ENCODE data around the gene TOR2A. TPM values are rescaled to one million over a fixed set of nuclear protein-coding genes. Genes with fewer than 3 reads are reported as not detected.

TOR2A gene
- total RNA-seq, 1 donor: 4.7 TPM

DNA sequence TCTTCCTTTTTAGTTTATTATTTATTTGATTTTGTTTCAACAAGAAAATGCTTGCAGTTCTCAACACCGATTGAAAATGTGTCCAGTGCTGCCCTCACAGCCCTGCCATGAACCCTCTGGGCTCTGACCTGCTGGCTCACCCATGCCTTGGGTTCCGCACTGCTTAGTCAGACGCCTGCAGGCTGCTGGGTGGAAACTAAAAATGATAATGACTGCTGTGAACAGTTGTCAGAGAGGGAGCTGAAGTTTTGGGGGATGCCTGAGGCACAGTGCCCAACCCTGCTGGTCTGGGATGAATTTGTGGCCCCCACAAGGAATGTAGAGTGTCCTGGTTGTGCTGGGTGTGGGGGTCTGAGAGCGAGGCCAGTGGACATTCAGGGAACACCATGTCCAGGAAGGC lies 50.5 kb downstream of the TOR2A start:
- TF ChIP-seq, protein P1, sequence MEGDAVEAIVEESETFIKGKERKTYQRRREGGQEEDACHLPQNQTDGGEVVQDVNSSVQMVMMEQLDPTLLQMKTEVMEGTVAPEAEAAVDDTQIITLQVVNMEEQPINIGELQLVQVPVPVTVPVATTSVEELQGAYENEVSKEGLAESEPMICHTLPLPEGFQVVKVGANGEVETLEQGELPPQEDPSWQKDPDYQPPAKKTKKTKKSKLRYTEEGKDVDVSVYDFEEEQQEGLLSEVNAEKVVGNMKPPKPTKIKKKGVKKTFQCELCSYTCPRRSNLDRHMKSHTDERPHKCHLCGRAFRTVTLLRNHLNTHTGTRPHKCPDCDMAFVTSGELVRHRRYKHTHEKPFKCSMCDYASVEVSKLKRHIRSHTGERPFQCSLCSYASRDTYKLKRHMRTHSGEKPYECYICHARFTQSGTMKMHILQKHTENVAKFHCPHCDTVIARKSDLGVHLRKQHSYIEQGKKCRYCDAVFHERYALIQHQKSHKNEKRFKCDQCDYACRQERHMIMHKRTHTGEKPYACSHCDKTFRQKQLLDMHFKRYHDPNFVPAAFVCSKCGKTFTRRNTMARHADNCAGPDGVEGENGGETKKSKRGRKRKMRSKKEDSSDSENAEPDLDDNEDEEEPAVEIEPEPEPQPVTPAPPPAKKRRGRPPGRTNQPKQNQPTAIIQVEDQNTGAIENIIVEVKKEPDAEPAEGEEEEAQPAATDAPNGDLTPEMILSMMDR (IDR thresholded peaks at IDR 0.05; ENCODE audit: extremely low read depth, low read depth, low read length): no peak
- Histone ChIP-seq H3K27ac (ENCODE audit: low read depth, low read length) (peak overlapping the region; percentile 87), H3K36me3 (ENCODE audit: insufficient read depth, low read length) (peaks cover 36% of the 10 kb centered on the region)

DNA sequence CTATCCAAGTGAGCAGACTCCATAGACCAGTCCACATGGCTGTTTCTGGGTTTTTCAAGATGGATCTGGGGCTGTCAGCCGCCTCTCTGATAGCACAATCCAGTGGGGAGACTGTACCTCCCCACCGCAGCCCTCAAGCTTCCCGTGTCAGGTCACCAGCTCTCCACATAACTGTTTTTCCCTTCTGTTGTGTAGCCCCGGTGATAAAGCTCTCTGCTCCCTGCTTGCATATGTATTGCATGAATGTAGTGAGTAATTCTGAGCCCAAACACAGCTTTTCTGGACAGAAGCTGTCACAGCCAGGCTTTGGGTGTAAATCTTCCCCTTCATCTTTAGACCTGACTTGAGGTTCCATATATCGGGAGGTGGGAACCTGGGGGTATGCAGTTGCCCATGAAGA lies 51.4 kb downstream of the TOR2A start:
- DNase-seq (ENCODE audit: insufficient read length, low spot score, missing footprints): peak; percentile 92
- H3K36me3 ChIP-seq (ENCODE audit: insufficient read depth, low read length): peaks cover 39% of the 10 kb centered on the region

More for the DNA sequence above, 50.5 kb downstream of the TOR2A start:
- H3K27me3 ChIP-seq (ENCODE audit: insufficient read depth, low read length): no peaks in the 10 kb centered on the region
- no peaks in the 10 kb centered on the region for H3K79me2 ChIP-seq (ENCODE audit: insufficient read depth, low read length)
- H4K20me1 ChIP-seq (ENCODE audit: insufficient read depth, low read length): no peaks in the 10 kb centered on the region
- H3K4me3 ChIP-seq (ENCODE audit: insufficient read depth, low read length): no peak overlapping the region
- peak; percentile 96 for DNase-seq (ENCODE audit: insufficient read length, low spot score, missing footprints)
- H2AFZ ChIP-seq (ENCODE audit: low read length): no peak overlapping the region
- no peaks in the 10 kb centered on the region for H3K9me3 ChIP-seq (ENCODE audit: low read depth, low read length)
- H3K4me2 ChIP-seq (ENCODE audit: insufficient read depth, low read length): peak overlapping the region; percentile 69
- peaks cover 19% of the 10 kb centered on the region for H3K4me1 ChIP-seq (ENCODE audit: insufficient read depth, low read length)

DNA sequence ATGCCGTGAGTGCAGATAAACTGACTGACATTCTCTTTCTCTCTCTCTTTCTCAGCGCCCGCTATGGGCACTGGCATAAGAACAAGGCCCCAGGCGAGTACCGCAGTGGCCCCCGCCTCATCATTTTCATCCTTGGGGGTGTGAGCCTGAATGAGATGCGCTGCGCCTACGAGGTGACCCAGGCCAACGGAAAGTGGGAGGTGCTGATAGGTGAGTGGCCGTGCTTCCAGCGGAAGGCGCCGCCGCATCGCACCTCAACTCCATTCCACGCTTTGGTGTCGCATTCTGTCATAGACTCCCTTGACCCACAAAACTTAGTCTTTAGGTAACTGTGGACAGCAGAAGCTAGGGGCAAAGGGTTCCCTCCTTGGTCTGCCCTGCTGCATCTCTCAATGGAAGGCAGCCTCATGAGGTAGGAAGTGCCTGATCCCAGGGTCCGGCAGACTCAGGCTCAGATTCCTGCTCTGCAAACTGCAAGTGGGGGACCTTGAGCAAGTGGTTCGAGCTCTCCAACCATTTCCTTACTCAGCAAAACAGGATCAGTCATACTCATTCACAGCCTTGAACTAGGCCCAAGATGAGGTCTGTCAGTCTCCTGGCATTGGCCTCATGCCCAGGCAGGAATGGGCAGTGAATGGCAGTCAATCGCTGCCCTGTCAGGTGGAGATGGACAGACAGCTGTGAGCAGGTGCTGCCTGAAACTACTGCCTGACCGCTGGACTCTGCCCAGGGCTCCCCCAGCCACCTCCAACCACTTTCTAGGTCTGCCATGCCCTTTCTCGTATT lies 52.5 kb downstream of the TOR2A start:
- H3K4me1 ChIP-seq (ENCODE audit: insufficient read depth, low read length): peaks cover 19% of the 10 kb centered on the region
- H3K9me3 ChIP-seq (ENCODE audit: low read depth, low read length): no peaks in the 10 kb centered on the region
- no peaks in the 10 kb centered on the region for H3K79me2 ChIP-seq (ENCODE audit: insufficient read depth, low read length)
- TF ChIP-seq, protein P1 (IDR thresholded peaks at IDR 0.05; ENCODE audit: extremely low read depth, low read depth, low read length): no peak
- peak overlapping the region; percentile 87 for H3K27ac ChIP-seq (ENCODE audit: low read depth, low read length)
- DNase-seq (ENCODE audit: insufficient read length, low spot score, missing footprints): peak; percentile 13
- H3K36me3 ChIP-seq (ENCODE audit: insufficient read depth, low read length): peaks cover 43% of the 10 kb centered on the region
- H4K20me1 ChIP-seq (ENCODE audit: insufficient read depth, low read length): no peaks in the 10 kb centered on the region
- no peak overlapping the region for H2AFZ ChIP-seq (ENCODE audit: low read length)
- H3K4me3 ChIP-seq (ENCODE audit: insufficient read depth, low read length): no peak overlapping the region
- H3K27me3 ChIP-seq (ENCODE audit: insufficient read depth, low read length): no peaks in the 10 kb centered on the region
- no peak overlapping the region for H3K4me2 ChIP-seq (ENCODE audit: insufficient read depth, low read length)

More for the DNA sequence above, 51.4 kb downstream of the TOR2A start:
- Histone ChIP-seq H3K4me3 (ENCODE audit: insufficient read depth, low read length) (no peak overlapping the region), H3K27me3 (ENCODE audit: insufficient read depth, low read length) (no peaks in the 10 kb centered on the region), H3K27ac (ENCODE audit: low read depth, low read length) (peak overlapping the region; percentile 87), H3K4me1 (ENCODE audit: insufficient read depth, low read length) (peaks cover 19% of the 10 kb centered on the region), H2AFZ (ENCODE audit: low read length) (no peak overlapping the region), H3K9me3 (ENCODE audit: low read depth, low read length) (no peaks in the 10 kb centered on the region), H4K20me1 (ENCODE audit: insufficient read depth, low read length) (no peaks in the 10 kb centered on the region), H3K4me2 (ENCODE audit: insufficient read depth, low read length) (no peak overlapping the region), H3K79me2 (ENCODE audit: insufficient read depth, low read length) (no peaks in the 10 kb centered on the region)
- TF ChIP-seq, protein P1 (IDR thresholded peaks at IDR 0.05; ENCODE audit: extremely low read depth, low read depth, low read length): no peak

Other genes starting within 250 kb of the TOR2A start
- gene STXBP1, start 123.0 kb downstream of the TOR2A start, total RNA-seq: 19.9 and 23.0 TPM in 2 replicates
- gene CFAP157, start 28.3 kb downstream of the TOR2A start, total RNA-seq: not detected in 2 replicates
- 12.7 and 16.3 TPM in 2 replicates for gene PTRH1, start 19.6 kb downstream of the TOR2A start, total RNA-seq
- gene TTC16, start 19.2 kb downstream of the TOR2A start, total RNA-seq: under 0.01 TPM in 1 of 2 replicates, not detected in the other
- 0.29 and 0.36 TPM in 2 replicates for gene SH2D3C, start 43.4 kb upstream of the TOR2A start, total RNA-seq
- gene CDK9, start 50.7 kb upstream of the TOR2A start, total RNA-seq: 54.8 and 56.1 TPM in 2 replicates
- 87.5 and 98.1 TPM in 2 replicates for gene FPGS, start 67.6 kb upstream of the TOR2A start, total RNA-seq
- gene ENG, start 119.4 kb upstream of the TOR2A start, total RNA-seq: 60.8 and 87.5 TPM in 2 replicates
- 100 and 106 TPM in 2 replicates for gene AK1, start 142.4 kb upstream of the TOR2A start, total RNA-seq
- 52.7 and 53.2 TPM in 2 replicates for gene ST6GALNAC6, start 164.3 kb upstream of the TOR2A start, total RNA-seq
- gene ST6GALNAC4, start 181.7 kb upstream of the TOR2A start, total RNA-seq: 29.5 and 33.7 TPM in 2 replicates
- 2.2 and 3.5 TPM in 2 replicates for gene PIP5KL1, start 195.5 kb upstream of the TOR2A start, total RNA-seq
- gene DPM2, start 202.6 kb upstream of the TOR2A start, total RNA-seq: 10.1 and 11.5 TPM in 2 replicates
- 18.0 and 20.6 TPM in 2 replicates for gene EEIG1, start 245.7 kb upstream of the TOR2A start, total RNA-seq

Measured in osteoblast (primary cell).